Activated CD4-positive, alpha-beta T cell treated with anti-CD3 and anti-CD28 coated beads, Interleukin-2, amount 50 U/mL, for 4 hours (primary cell): Measurements from ENCODE around the gene FBXO17.
"Not testable (repeated sequence)": the region's sequence is repeated elsewhere in the genome, so short reads cannot be mapped to it uniquely, and the experiment has no call there.

Experiments
- DNase-seq, 2 experiments: peaks; one replicate each; pipeline ENCODE4 v3.0.0-alpha.2; 2020

The FBXO17 gene

DNA sequence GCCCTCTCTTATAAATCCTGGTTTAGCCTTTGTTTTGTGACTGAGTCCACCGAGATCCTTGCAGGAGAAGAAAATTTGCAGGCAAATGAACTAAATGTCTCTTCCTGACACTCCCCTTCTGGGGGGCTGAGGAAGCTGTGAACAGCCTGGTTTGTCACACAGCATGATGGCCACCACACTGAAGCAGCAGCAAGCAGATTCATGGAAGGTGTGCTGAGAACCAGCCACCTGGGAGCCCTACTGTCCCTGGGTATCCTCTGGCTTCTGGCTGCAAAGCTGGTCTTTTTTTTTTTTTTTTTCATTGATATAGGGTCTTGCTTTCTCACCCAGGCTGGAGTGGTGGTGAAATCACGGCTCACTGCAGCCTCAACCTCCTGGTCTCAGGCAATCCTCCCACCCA, 33.6 kb downstream of the FBXO17 start:
- DNase-seq, result no peak

DNA sequence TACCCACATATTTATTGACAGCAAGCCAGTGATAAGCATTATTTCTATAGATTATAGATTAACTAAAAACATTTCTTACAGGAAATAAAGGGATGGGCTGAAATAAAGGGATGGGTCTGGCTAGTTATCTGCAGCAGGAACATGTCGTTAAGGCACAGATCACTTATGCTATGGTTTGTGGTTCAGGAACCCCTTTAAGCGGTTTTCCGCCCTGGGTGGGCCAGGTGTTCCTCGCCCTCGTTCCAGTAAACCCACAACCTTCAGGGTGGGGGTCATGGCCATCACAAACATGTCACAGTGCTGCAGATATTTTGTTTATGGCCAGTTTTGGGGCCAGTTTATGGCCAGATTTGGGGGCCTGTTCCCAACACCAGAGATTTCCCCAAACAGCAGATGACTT, 34.1 kb downstream of the FBXO17 start:
- DNase-seq, result not testable (repeated sequence)

DNA sequence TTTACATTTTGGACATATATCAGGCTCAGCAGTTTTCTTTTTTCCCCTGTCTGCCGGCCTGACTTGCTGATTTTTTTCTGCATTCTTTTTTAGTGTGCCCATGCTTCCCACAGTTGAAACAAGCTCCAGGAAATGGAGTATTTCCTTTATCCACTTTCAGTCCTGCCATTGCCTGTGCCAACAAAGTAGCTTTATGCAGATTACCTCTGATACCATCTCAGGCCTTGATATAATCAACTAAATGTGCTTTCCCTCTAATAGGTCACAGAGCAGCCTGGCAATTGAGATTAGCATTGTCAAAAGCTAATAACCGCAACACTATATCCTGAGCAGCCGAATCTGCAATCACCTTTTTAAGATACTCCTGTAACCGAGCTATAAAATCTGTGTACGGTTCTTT, 35.6 kb downstream of the FBXO17 start:
- no peak for DNase-seq

DNA sequence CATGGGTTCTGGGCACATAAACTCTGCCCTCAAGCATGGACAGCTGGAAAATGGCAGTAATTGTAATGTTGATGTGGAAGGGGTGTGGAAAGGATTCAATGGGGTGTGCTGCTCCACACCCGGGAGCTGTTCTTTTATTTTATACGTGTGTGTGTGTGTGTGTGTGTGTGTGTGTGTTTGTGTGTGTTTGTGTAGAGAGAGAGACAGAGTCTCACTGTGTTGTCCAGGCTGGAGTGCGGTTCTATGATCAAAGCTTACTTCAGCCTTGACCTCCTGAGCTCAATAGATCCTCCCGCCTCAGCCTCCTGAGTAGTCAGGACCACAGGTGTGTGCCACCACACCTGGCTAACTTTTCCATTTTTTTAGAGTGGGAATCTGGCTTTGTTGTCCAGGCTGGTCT, 42.0 kb downstream of the FBXO17 start:
- no peak for DNase-seq

DNA sequence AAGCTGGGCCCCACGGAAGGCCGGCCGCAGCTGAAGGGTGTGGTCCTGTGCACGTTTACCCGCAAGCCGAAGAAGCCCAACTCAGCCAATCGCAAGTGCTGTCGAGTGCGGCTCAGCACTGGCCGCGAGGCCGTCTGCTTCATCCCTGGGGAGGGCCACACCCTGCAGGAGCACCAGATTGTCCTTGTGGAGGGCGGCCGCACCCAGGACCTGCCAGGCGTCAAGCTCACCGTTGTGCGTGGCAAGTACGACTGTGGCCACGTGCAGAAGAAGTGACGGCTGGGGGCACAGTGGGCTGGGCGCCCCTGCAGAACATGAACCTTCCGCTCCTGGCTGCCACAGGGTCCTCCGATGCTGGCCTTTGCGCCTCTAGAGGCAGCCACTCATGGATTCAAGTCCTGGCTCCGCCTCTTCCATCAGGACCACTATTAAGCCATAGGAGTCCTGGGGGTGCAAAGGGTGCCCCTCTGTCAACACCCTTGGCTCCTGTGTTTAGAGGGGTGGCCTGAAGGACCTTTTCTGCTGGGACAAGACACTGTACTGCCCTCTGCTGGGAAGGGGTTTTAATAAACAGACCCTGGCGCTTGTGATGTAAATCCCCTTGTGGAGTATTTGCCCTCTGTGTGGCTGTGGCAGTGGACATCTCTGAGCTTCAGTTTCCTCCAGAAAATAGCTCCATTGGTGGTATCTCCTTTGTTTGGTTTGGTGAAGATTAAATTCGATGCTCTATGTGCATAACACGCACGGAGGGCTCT, 42.9 kb downstream of the FBXO17 start:
- DNase-seq, result no peak

DNA sequence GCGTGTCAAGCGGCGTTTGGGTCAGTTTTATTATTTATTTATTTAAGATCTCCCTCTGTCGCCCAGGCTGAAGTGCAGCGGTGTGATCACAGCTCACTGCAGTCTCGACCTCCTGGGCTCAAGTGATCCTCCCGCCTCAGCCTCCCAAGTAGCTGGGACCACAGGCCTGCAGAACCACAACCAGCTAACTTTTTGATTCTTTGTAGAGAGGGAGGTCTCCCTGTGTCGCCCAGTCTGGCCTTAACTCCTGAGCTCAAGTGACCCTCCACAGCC, 44.1 kb downstream of the FBXO17 start:
- DNase-seq, result no peak

DNA sequence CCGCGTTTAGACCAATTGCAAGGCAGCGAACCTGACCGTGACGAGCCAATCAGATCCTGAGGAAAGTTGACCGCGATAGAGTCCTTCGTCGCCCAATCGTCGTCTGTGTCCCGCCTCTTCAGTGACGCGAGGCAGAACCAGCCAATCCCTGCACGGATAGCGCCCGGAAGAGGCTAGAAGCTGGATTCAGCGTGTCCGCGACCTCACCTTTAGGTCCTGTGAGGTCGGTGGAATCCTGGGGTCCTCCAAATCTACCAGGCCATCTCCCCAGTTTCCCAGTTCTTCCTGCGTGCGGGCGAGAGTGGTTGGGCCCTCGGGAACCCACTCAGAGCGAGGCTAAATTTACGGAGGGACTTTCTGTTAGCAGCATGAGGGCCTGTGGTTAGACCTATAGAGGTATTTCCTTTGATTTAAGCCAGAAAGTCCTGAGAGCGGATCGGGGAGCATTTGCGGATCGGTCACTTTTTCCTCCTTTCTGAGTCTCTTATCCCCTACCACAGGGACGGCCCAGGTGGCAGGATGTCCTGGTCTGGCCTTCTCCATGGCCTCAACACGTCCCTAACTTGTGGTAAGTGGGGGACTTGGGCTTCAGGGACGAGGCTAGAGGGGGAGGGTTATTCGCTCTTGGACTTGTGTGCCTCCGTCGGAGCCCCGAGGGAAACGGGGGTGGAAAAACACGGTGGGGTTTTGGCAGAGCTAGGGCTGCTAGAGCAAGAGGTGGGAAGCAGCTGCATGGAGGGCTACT, 44.6 kb downstream of the FBXO17 start, which contains the start of gene MRPS12:
Gene MRPS12, plus strand, starts transcription at position 169 of the 745 bp plus-strand sequence. Its CDS starts 351 bp downstream, at position 520.
- peak; percentile 98 for DNase-seq

DNA sequence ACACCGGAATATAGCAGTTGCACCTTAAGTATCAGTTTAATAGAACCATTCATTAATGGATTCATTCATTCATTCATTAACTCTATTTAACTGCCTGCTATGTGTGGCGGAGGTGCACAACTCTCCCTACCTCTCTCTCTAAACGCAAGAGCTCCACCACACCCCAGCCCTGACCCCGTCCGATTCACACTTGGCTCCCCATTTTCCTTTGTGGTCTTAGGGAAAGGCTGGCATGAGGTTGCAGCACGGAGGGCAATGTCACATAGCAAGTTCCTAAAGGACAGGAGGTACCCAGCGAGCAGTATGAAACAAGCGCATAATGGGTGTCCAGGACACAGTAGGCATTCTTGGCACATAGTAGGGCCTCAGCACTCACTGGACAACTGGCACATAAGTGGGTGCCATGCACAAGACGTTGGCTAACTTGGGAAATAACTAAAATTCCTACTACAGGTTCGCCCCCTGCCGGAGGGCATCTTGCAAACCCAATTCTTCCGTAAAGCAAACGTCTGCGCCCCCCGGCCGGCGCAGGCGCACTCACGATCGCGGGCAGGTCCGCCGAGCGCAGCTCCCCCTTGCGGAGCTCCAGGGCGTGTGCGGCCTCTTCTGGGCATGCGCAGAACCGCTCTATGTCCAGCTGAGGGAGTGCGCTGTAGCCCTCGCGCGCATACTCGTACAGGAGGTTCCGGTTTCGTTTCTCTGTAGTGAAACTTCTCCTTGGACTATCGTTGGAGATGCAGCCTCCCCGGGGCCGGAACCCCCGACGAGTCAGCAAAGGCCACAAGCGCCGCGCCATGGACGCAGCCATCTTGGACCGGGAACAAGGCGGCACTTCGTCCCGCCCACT, 45.4 kb downstream of the FBXO17 start, which contains the start of gene SARS2:
Gene SARS2, minus strand, starts transcription at position 835 of the 847 bp plus-strand sequence. Its CDS starts 27 bp downstream, at position 808.
- DNase-seq, result peak; percentile 86 to 88

DNA sequence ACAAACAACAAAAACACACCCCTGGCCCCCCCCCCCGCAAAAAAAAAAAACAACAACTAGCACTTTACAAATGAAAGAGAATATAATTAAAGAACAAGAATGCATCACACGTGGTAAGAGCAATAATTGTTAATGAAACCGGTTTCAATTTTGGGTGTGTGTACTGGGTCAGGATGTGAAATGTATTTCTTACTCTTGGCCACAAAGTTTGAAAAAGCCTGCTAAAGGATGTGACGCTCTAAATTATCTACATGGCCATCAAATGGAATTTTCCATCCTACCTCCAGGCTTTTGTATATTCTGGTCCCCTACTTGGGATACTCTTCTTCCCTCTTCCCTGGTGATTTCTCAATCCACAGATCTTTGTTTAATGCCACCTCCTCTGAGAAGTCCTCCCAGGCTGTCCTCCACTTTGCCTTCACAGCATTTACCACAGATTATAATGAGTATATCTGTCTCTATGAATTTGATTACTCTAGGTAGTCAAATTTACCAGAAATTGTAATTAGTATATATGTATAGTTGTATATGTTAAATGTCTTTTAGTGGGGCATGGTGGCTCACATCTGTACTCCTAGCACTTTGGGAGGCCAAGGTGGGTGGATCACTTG, 47.0 kb downstream of the FBXO17 start:
- DNase-seq, result no peak

DNA sequence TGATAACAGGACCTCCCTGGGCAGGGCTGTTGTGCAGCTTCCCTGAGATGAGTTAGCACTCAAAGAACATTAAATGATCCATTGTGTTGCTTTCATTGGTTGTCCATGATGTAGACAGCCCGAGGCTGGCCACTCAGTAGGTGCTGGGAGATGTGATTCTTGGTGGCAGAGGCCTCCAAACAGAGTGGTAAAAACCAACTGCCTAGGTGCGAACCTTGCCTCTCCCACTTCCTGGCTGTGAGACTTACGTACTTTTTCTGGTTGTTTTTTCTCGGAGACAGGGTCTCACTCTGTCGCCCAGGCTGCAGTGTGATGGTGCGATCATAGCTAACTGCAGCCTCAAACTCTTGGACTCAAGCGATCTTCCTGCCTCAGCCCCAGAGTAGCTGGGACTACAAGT, 51.2 kb downstream of the FBXO17 start:
- DNase-seq, result no peak

DNA sequence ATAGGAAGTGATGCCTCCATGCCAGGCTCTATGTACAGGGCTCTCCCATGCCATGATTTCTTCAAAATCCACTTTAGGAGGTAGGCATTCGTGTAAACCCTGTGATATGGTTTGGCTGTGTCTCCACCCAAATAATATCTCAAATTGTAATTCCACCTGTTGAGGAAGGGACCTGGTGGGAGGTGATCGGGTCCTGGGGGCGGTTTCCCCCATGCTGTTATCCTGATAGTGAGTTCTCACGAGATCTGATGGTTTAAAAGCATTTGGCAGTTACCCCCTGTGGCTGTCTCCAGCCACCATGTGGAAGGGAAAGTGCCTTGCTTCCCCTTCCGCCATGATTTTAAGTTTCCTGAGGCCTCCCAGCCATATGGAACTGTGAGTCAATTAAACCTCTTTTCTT, 53.1 kb downstream of the FBXO17 start:
- no peak for DNase-seq

DNA sequence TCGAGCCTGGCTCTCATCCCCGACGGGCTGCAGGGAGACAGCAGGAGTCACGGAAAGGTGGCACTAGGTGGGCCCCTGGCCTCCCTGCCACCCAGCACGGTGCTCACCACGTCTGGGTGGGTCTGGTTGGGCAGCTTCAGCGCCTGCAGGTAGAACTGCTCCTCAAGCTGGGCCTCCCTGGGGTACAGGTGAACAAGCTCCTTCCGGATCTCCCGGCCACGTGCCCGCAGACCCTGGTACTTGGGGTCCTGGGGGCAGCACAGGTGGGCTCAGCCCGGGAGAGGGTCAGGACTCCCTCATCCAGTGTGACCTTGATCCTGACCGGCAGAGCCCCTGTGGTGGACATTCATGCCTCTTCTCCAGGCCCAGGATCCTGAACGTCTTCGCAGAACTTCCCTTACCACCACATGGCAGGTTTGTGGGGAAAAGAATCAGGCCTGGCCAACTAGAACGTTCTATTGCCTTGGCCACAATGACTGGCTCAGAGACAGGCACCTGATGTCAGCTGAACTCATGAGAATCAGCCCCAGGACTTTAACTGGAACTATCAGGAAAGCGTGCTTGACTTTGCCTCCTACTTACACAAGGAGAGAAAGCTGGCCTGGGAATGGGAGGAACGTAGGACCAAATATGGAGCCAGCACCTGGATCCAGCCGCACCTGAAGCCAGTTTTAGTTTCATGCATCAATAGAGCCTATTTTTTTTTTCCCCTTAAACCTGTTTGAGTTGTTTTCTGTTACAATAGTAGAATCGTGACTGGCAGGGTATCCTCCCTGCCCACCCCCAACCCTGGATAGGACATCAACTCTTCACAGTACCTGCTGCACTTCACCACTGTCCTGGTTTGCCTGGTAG, 53.9 kb downstream of the FBXO17 start:
- no peak for DNase-seq

DNA sequence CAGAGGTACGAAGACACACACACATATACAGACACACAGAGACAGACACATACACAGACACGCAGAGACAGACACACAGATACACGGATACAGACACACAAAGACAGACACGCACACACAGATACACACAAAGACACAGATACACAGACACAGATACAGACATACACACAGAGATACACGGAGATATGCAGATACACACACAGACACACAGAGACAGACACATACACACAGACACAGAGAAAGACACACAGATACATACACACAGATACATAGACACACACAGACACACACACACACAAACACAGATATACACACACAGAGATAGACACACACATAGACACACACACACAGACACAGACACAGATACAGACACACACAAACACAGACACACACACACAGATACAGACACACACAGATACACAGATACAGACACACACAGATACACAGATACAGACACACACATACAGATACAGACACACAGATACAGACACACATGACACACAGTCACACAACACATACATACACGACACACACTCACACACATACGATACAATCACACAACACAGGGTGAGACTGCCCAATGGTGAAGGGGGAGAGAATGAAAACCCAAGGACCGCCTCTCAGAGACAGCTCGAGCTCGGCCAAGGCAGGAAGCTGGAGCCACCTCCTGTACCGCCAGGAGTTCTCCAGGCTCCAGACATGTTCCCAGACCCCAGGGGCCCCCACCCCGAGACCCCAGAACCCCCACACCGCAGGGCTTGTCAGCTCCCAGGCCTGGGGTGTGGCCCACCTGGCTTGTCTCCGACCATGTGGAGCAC, 54.7 kb downstream of the FBXO17 start:
- DNase-seq, result no peak

DNA sequence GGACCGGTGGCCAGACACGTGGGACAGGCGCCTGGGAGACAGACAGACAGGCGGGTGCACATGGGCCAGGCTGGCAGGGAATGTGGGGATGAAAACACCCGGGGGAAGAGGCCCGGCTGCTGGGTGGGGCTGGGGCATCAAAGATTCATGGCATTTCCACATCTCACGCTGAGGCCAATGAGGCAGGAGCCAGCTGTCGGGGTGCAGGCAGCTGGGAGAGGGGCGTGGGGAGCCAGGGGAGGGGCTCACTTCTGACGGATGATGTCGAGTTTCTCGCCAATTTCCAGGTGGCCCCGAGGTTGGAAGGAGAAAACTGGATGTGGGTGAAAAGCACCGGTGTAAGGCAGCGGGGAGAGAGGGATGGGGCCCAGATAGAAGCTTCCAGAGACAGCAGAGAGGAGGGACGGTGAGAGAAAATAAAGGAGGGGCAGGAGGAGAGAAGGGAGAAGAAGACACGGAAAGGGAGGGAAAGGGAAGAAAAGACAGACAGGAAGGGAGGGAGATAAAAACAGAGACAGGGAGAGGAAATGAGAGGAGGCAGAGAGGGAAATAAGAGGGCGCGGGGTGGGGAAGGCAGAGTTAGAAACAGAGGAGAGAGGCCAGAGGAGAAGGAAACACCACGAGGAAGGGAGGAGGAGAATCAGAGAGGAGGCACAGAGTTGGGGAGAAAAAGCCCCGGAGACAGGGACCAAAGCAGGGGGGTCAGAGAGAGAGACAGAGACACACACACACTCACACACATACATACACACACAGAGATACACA, 55.5 kb downstream of the FBXO17 start:
- DNase-seq, result no peak

DNA sequence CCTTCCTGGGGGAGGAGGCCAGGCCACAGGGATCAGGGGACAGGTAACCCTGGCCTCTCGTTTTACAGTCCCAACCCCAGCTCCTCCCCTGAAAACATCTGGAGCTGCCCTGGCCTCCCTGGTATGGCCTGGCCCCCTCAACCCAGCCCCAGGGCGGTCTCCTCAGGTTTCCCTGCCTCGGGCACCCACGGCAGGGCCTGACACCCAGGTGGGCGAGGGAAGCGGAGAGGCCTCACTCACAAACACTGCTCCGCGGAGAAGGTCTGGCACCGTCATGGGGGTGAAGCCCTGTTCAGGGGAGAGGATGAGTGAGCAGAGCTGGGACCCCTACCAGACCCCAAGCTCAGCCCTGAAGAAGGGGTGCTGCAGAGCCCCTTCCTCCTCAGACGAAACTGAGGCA, 57.0 kb downstream of the FBXO17 start:
- no peak for DNase-seq

DNA sequence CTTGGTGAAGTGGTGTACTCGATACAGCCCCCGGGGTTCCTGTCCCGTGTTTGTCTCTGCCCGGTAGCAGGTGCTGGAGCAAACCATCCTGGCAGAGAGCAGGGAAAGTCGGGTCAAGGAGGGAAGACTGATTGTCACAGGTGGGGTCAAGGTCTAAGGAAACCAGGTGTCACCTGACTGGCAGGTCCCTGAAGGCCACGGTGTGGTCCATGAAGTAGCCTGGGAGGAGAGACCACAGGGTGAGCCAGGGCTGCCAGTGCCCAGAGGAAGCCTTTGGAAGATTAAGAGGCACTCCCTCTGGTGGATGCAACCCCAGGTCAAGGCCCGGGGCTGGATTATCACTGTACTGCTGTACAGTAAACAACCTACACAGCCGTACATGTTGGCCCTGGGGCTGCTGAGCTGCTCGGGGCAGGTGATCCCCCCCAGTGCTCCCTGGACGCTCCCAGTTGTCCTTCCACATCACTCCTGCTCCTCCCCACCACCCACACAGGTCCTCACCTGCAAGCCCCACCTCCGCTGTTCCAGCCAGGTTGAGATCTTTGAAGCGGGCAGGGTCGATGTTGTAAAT, 57.5 kb downstream of the FBXO17 start:
- no peak for DNase-seq

DNA sequence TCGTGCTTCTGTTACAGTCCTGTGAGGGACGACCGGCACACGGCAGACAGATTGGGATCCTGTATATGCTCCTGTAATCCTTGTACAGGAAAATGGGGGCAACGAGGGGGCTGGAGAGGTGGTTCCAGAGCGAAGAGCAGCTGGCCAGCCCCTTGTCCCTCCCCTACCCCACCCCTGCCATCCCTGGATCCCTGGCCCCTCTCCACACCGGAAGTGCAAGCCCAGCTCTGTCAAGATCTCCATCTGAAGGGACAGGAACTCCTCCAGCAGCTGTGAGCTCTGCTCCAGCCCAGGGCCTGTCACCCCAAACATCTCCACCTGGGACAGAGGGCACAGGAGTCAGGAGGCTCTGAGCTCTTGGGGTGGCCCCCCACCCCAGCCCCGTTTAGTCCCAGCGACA, 58.0 kb downstream of the FBXO17 start:
- no peak for DNase-seq

DNA sequence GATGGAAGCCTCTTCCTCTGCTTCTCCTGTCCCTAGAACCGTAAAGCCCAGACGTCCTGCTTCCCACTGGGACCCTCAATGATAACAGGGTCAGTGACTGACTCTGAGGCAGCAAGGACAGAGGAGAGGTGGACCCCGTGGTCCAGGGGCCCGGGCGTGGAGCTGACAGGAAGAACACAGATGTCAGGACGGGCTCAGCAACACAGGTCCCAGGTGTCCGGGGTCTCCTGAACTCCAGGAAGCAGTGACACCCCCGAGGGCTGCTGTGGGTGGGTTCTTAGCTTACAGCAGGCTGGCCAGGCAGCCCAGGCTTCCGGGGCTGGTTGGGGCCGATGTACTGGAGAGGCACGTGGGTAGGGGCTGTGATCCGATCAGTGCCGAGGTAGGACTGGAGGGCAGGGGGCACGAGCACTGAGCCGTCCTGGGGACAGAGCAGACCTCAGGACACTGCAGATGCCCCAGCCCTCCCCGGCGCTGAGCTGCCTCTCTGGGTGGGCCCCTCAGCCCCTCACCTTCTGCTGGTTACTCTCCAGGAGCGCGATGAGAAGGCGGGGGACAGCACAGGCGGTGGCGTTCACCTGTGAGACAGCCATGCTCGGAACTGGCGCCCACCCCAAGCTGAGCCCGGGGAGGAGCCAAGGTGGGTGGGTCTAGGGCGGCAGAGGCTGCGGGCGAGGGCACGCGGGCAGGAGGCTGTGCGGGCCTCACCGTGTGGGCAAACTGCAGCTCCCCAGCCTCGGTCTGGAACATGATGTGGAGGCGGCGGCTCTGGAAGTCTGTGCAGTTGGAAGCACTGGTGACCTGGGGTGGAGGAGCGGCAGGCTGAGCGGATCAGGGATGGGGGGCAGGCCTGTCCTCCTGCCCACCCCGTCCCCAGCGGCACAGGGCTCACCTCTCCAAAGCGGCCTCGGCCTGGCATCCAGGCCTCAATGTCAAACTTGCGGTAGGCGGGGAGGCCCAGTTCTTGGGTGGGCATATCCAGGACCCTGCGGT, 59.9 kb downstream of the FBXO17 start:
- DNase-seq, result no peak

DNA sequence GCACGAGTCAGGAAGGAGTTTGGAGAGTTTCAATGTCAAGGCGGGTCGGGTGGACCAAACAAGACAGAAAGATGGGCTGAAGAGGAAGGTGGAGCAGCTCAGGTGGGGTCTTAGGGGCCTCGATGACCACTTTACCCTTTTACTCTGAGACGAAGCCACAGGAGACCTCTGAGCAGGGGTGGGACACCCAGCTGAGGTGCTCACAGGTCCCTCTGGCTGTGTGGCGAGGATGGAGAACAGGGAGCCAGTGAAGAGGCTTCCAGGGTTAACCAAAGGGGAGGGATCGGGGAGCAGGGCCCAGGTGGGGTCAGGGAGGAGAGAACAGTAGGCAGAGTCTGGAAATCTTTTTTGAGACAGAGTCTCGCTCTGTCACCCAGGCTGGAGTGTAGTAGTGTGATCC, 61.6 kb downstream of the FBXO17 start:
- no peak for DNase-seq
